SK-N-SH treated with all-trans-retinoic acid at 6 μM for 48 hours (cell line): Measurements from ENCODE around the gene ZNF205.

Source experiments
- ATAC-seq: fragments of 200-7000 bp; cut with Tn5 transposase; 3 replicates; pipeline ENCODE4 v1.9.1; 2020; ENCODE audit warnings: mild to moderate bottlenecking, moderate library complexity
- ARNTL ChIP-seq: fragments of 450-650 bp; formaldehyde crosslinking; IDR thresholded peaks from 2 replicates; pipeline ENCODE4 v1.5.0; 2020; ENCODE audit warnings: low read depth, mild to moderate bottlenecking, moderate library complexity, borderline replicate concordance
- BACH2 ChIP-seq: fragments of 250-450 bp; sonication (Bioruptor Pico); IDR thresholded peaks from 2 replicates; pipeline ENCODE4 v1.9.0; 2021; ENCODE audit warnings: mild to moderate bottlenecking, borderline replicate concordance
- CSDC2 ChIP-seq: fragments of 250-450 bp; sonication (Bioruptor Pico); IDR thresholded peaks from 2 replicates; pipeline ENCODE4 v1.5.0; 2020; ENCODE audit warnings: mild to moderate bottlenecking, moderate library complexity
- ESRRG ChIP-seq: fragments of 250-450 bp; sonication (Bioruptor Pico); IDR thresholded peaks from 2 replicates; pipeline ENCODE4 v1.6.1; 2021; ENCODE audit warnings: mild to moderate bottlenecking
- GLIS3 ChIP-seq: fragments of 250-450 bp; sonication (Bioruptor Pico); IDR thresholded peaks from 2 replicates; pipeline ENCODE4 v1.5.0; 2020; ENCODE audit warnings: mild to moderate bottlenecking, moderate library complexity
- ISL1 ChIP-seq: fragments of 250-450 bp; sonication (Bioruptor Pico); IDR thresholded peaks from 2 replicates; pipeline ENCODE4 v2.1.2; 2022; ENCODE audit warnings: mild to moderate bottlenecking, moderate library complexity
- PATZ1 ChIP-seq: fragments of 250-450 bp; sonication (Bioruptor Pico); IDR thresholded peaks from 2 replicates; pipeline ENCODE4 v1.8.0; 2020; ENCODE audit warnings: mild to moderate bottlenecking, moderate library complexity, borderline replicate concordance
- PPARA ChIP-seq: fragments of 250-450 bp; sonication (Bioruptor Pico); IDR thresholded peaks from 2 replicates; pipeline ENCODE4 v1.5.0; 2020; ENCODE audit warnings: mild to moderate bottlenecking, borderline replicate concordance
- RARB ChIP-seq: fragments of 250-450 bp; sonication (Bioruptor Pico); IDR thresholded peaks from 2 replicates; pipeline ENCODE4 v1.8.0; 2021; ENCODE audit warnings: mild to moderate bottlenecking, moderate library complexity
- SNAI2 ChIP-seq: fragments of 250-450 bp; sonication (Bioruptor Pico); IDR thresholded peaks from 2 replicates; pipeline ENCODE4 v1.5.0; 2020; ENCODE audit warnings: mild to moderate bottlenecking, moderate library complexity
- TCF4 ChIP-seq: fragments of 250-450 bp; sonication (Bioruptor Pico); IDR thresholded peaks from 2 replicates; pipeline ENCODE4 v1.8.0; 2021; ENCODE audit warnings: mild to moderate bottlenecking, moderate library complexity, borderline replicate concordance
- TOX ChIP-seq: fragments of 250-450 bp; sonication (Bioruptor Pico); IDR thresholded peaks from 2 replicates; pipeline ENCODE4 v1.8.0; 2021; ENCODE audit warnings: mild to moderate bottlenecking, moderate library complexity, borderline replicate concordance
- TSHZ2 ChIP-seq: fragments of 250-450 bp; sonication (Bioruptor Pico); IDR thresholded peaks from 2 replicates; pipeline ENCODE4 v1.5.0; 2020; ENCODE audit warnings: mild to moderate bottlenecking, moderate library complexity
- ZC3H10 ChIP-seq: fragments of 250-450 bp; sonication (Bioruptor Pico); IDR thresholded peaks from 2 replicates; pipeline ENCODE4 v1.5.1; 2021; ENCODE audit warnings: mild to moderate bottlenecking, moderate library complexity
- ZFP3 ChIP-seq: fragments of 250-450 bp; sonication (Bioruptor Pico); IDR thresholded peaks from 2 replicates; pipeline ENCODE4 v1.5.0; 2020; ENCODE audit warnings: mild to moderate bottlenecking, moderate library complexity
- ZFP30 ChIP-seq: fragments of 450-650 bp; formaldehyde crosslinking; IDR thresholded peaks from 2 replicates; pipeline ENCODE4 v1.5.0; 2022; ENCODE audit warnings: mild to moderate bottlenecking, moderate library complexity
- ZNF565 ChIP-seq: fragments of 450-650 bp; formaldehyde crosslinking; conservative IDR thresholded peaks from 2 replicates; pipeline ENCODE4 v1.5.0; 2020; ENCODE audit warnings: low read depth, mild to moderate bottlenecking, moderate library complexity
- ZNF70 ChIP-seq: fragments of 450-650 bp; formaldehyde crosslinking; IDR thresholded peaks from 2 replicates; pipeline ENCODE4 v1.5.0; 2020; ENCODE audit warnings: mild to moderate bottlenecking, moderate library complexity
- ZNF8 ChIP-seq: fragments of 450-650 bp; formaldehyde crosslinking; IDR thresholded peaks from 2 replicates; pipeline ENCODE4 v1.5.0; 2020; ENCODE audit warnings: mild to moderate bottlenecking, moderate library complexity
- TF ChIP-seq, protein P1 (sequence below): fragments of 250-450 bp; sonication (Bioruptor Pico); IDR thresholded peaks from 2 replicates; pipeline ENCODE4 v1.5.1; 2020; ENCODE audit warnings: low read depth, mild to moderate bottlenecking, moderate library complexity
- TF ChIP-seq, protein P2 (sequence below): fragments of 250-450 bp; sonication (Bioruptor Pico); IDR thresholded peaks from 2 replicates; pipeline ENCODE4 v1.8.0; 2021; ENCODE audit warnings: low read depth, mild to moderate bottlenecking, moderate library complexity, borderline replicate concordance

ZNF205 gene

DNA sequence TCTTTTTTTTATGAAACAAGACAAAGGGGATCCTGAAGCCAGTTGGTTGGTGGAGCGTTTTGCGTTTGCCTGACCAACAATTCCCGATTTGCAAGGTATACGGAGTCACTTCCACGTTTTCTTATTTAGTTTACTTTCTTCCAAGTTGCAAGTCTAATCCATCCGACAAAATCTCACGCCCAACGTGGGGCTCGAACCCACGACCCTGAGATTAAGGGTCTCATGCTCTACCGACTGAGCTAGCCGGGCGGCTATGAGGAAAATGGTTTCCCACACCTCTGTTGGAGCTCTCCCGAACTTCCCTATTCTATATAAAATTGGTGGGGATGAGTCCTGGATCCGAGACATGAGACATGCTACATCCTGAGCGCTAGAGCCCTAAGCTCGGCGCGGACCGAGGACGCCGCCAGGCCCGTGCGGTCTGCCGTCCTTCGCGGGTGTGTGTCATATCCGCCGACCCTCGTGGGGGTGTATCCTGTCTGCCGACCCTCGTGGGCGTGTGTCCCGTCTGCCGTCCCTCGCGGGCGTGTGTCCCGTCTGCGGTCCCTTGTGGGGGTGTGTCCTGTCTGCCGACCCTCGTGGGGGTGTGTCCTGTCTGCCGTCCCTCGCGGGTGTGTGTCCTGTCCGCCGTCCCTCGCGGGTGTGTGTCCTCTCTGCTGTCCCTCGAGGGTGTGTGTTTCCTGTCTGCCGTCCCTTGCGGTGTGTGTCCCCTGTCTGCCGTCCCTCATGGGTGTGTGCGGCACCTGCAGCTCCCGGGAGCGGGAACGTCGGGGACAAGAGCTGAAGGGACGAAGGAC, 45.0 kb downstream of the ZNF205 start:
- peak; percentile 56 for ATAC-seq
- no peak for TF ChIP-seq ZFP30 (CRISPR knock-in tag)
- no peak for TF ChIP-seq TCF4 (CRISPR knock-in tag)
- no peak for TF ChIP-seq ESRRG (CRISPR knock-in tag)
- no peak for TF ChIP-seq SNAI2 (CRISPR knock-in tag)
- TF ChIP-seq ISL1 (CRISPR knock-in tag), result no peak
- TF ChIP-seq ZC3H10 (CRISPR knock-in tag), result no peak
- TF ChIP-seq ARNTL (CRISPR knock-in tag), result no peak
- TF ChIP-seq CSDC2 (CRISPR knock-in tag), result no peak
- no peak for TF ChIP-seq RARB
- no peak for TF ChIP-seq TSHZ2
- no peak for TF ChIP-seq BACH2 (CRISPR knock-in tag)
- no peak for TF ChIP-seq PPARA (CRISPR knock-in tag)
- TF ChIP-seq PATZ1 (CRISPR knock-in tag), result no peak
- no peak for TF ChIP-seq ZNF8 (CRISPR knock-in tag)
- TF ChIP-seq, protein P1, sequence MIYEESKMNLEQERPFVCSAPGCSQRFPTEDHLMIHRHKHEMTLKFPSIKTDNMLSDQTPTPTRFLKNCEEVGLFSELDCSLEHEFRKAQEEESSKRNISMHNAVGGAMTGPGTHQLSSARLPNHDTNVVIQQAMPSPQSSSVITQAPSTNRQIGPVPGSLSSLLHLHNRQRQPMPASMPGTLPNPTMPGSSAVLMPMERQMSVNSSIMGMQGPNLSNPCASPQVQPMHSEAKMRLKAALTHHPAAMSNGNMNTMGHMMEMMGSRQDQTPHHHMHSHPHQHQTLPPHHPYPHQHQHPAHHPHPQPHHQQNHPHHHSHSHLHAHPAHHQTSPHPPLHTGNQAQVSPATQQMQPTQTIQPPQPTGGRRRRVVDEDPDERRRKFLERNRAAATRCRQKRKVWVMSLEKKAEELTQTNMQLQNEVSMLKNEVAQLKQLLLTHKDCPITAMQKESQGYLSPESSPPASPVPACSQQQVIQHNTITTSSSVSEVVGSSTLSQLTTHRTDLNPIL (CRISPR knock-in tag), result no peak
- no peak for TF ChIP-seq ZNF565 (CRISPR knock-in tag)
- no peak for TF ChIP-seq GLIS3 (CRISPR knock-in tag)

GRCh38 chr16:3158026-3158509, 45.7 kb downstream of the ZNF205 start:
- peak; percentile 46 for ATAC-seq
- TF ChIP-seq ISL1 (CRISPR knock-in tag) (no peak), RARB (no peak), ARNTL (CRISPR knock-in tag) (no peak), TOX (CRISPR knock-in tag) (no peak), TSHZ2 (no peak), PPARA (CRISPR knock-in tag) (no peak), ZNF70 (CRISPR knock-in tag) (no peak), ZC3H10 (CRISPR knock-in tag) (no peak), PATZ1 (CRISPR knock-in tag) (no peak), ZNF8 (CRISPR knock-in tag) (no peak), CSDC2 (CRISPR knock-in tag) (no peak), TCF4 (CRISPR knock-in tag) (no peak), ESRRG (CRISPR knock-in tag) (no peak), ZFP3 (CRISPR knock-in tag) (no peak), ZNF565 (CRISPR knock-in tag) (no peak), BACH2 (CRISPR knock-in tag) (no peak), SNAI2 (CRISPR knock-in tag) (no peak), GLIS3 (CRISPR knock-in tag) (no peak)
- TF ChIP-seq, protein P2, sequence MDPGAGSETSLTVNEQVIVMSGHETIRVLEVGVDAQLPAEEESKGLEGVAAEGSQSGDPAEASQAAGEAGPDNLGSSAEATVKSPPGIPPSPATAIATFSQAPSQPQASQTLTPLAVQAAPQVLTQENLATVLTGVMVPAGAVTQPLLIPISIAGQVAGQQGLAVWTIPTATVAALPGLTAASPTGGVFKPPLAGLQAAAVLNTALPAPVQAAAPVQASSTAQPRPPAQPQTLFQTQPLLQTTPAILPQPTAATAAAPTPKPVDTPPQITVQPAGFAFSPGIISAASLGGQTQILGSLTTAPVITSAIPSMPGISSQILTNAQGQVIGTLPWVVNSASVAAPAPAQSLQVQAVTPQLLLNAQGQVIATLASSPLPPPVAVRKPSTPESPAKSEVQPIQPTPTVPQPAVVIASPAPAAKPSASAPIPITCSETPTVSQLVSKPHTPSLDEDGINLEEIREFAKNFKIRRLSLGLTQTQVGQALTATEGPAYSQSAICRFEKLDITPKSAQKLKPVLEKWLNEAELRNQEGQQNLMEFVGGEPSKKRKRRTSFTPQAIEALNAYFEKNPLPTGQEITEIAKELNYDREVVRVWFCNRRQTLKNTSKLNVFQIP (CRISPR knock-in tag), result no peak
- TF ChIP-seq, protein P1 (CRISPR knock-in tag), result no peak
